ENCODE results near the gene LRRC15. TPM values are rescaled to one million over a fixed set of nuclear protein-coding genes. Genes with fewer than 3 reads are reported as not detected.

The LRRC15 gene
- 5.8 and 6.0 TPM in 2 replicates for total RNA-seq (2014; rRNA removed; shearing (Covaris generic))

DNA sequence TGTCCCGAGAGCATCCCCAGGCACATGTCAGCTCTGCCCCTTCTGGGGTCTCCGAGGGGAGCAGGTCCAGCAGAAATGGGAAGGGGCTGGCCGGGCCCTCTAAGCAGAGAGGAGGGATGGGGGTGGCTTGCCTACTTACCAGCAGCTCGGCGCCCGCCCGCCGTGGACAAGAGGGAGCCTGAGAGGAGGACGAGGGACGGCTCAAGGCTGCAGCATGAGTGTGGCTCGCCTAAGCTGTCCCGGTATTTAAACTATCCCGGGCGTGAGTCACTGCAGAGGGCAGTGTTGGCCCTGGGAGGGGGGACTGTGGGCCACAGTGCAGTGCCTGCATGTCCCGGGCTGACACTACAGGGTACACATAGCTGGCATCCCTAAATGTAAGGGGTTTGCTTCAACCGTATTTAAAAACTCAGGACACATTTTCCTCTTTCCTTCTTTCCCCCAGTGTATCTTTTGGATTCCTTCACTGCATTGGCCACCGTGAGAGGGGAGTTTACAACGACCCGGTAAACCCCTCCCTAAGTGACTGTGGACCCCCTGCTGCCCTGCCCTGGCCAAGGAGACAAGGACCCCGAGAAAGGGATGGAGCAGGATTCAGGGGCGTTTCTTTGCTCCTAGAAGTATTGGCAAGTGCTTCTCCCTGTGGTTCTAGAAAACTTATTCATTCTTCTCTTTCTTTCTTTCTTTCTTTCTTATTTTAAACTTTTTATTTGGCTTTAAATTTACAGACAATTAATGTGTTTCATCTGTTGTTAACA is at the start of gene LRRC15:
Gene LRRC15, minus strand, starts transcription at position 222 of the 758 bp plus-strand sequence. CDS start 8,700 bp downstream, outside the sequence.
- DNase-seq (ENCODE audit: low spot score), result peak; percentile 45

- no peak for DNase-seq (ENCODE audit: low spot score)
Measured at GRCh38 chr3:194418671-194419070, 49.1 kb upstream of the LRRC15 start.

DNA sequence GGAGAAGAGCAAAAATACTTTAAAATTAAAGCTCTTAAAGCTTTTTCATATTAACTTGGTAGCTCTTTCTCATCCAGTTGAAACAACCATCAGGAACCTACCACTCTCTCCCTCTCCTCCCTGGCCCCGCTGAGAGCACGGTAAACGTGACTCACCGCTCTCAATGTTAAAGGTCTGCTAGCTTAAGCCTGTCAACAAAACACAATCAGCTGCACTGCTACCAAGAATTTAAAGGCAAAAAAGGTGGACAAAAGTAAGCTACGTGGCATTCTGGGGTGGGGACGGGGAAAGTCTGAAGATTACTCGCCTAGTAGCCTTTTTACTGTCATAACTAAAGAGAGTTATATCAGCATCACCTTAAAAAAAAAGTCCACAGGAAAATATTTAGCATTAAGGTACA is 37.9 kb upstream of the LRRC15 start:
- no peak for DNase-seq (ENCODE audit: low spot score)

DNA sequence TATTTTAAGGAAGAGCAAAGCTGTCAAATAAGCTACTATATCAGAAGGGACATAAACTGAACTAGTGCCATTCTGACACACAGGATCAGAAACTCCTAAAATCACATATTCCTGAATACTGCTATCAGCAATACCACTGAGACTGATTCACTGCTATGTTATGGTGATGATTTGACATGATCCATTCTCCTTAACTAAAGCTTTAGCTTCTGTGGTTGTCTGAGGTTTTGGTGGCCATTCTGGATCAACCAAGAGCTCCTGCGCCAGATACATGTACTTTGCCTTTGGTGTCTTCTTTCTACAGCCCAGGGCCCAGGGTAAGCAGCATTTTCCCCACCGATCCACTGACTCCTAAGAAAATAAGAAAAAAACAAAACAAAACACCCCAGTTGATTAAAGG is 36.2 kb upstream of the LRRC15 start:
- no peak for DNase-seq (ENCODE audit: low spot score)

DNA sequence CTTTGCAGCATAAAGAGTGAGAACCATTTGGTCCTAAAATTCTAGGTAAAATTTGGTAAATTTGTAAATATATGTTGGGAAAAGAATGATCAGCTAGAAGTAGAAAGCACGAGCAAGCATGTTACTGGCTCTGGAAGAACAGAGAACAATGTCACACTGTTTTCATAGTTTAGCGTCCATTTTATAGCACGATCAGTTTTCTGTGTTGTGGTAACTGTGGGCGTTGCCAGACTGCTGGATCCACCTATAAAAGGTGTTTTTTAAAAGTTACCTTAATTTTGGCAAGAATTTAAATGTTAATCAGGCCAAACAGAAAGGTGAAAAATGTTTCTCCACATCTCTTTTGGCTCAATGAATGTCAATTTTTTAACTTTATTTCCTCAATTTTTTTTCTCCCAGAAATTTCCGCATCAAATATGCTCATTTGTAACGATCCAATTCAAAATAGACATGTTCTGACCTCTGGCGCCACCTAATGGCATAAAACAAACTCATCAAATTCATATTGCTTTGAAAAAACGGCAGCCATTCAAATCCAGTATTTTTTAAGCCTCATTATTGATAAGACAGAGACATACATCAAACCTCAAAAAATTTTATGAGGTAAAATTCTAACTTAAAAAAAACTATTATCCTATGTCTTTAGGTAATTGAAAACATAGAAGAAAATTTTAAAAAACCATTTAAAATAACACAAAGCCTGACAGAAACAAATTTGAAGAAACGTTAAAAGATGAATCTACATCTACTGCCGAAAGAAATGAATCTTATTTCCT is 35.0 kb upstream of the LRRC15 start:
- peak; percentile 49 for DNase-seq (ENCODE audit: low spot score)

DNA sequence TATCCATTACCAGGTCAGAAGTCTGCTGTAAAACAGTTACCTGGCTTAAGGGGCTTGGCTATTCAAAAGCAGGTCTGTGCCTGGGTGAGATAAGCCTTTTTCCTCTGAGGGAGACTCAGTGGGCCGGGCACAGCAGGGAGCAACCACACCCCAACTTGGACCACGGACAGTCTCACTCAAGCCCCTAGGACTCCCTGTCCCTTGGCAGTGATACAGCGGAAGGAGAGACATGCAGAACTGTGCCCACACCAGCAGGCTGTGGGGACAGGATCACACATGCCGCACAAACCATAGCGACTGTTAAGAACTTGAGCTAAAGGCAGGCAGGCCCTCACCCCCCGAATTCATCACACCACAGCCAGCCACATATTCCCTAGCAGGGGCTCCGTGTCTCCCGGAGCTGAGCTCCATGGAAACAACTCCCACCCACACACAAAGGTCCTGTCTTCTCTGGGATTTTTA is 32.4 kb upstream of the LRRC15 start:
- DNase-seq (ENCODE audit: low spot score), result no peak

GRCh38 chr3:194401346-194401745 is 31.8 kb upstream of the LRRC15 start:
- DNase-seq (ENCODE audit: low spot score), result no peak

- no peak for DNase-seq (ENCODE audit: low spot score)
Measured at GRCh38 chr3:194399874-194400411, 30.4 kb upstream of the LRRC15 start.

DNA sequence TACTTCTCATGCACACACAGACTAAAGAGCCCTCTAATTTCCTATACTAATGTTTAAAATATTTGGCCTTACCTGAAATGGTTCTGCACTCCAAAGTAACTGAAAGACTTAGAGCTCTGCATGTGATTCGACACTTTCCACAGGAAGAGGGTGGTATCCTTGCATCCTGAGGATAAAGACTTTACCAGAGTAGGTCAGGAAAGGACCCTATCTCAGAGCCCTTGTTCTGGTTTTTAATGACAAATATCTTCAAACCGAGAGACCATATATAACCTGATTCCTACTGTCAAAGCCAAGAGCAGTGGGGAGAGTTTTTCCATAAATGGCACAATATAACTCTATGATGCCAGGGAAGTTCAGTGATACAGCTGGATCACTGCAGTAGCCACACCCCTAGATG is 29.6 kb upstream of the LRRC15 start, which contains the start of gene GP5:
Gene GP5, minus strand, starts transcription at position 101 of the 400 bp plus-strand sequence. CDS start 984 bp downstream, outside the sequence.
- DNase-seq (ENCODE audit: low spot score), result no peak

GRCh38 chr3:194397757-194398312 is 28.3 kb upstream of the LRRC15 start:
- no peak for DNase-seq (ENCODE audit: low spot score)

GRCh38 chr3:194396859-194397756 is 27.6 kb upstream of the LRRC15 start:
- DNase-seq (ENCODE audit: low spot score), result no peak

DNA sequence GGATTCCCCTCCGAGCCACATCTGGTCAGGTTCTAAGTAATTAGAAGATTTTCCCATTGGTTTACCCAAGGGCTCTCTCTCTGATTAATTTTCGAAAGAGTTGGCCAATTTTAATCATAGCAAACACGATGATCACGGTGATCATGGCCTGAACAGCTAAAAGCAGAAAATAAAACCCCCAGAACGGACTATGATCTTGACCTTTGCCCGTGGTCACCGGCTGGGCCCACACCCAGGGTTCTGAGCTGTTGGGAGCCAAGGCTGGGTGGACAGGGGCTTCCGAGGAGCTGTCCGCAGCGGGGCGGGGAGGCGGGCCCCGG is 27.0 kb upstream of the LRRC15 start:
- DNase-seq (ENCODE audit: low spot score), result no peak

DNA sequence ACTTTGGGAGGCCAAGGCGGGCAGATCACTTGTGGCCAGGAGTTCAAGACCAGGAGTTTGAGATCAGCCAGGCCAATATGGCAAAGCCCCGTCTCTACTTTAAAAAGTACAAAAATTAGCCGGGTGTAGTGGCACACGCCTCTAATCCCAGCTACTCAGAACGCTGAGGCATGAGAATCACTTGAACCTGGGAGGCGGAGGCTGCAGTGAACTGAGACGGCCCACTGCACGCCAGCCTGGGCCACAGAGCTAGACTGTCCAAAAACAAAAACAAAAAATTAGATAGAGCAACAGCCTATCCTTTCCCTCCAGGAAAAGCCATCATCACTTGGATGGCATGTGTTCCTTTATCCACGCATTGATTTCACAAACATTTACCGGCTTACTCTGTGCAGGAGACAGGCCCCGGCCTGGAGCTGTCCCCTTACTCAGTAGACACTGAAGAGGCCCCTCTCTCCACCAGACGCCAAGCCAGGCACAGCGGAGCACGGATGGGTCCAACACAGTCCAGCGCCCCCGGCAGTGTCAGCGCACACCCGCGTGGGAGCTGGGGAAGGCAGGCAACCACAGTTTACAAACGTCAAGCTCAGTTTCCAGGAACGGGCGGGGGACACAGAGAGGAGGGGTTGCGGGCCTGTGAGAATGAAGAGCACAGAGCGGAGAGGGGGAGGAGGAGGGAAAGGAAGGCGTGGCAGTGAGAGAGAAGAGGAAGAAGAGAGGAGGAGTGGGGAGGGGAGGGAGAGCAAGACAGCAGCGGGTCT is 26.4 kb upstream of the LRRC15 start:
- DNase-seq (ENCODE audit: low spot score), result no peak

DNA sequence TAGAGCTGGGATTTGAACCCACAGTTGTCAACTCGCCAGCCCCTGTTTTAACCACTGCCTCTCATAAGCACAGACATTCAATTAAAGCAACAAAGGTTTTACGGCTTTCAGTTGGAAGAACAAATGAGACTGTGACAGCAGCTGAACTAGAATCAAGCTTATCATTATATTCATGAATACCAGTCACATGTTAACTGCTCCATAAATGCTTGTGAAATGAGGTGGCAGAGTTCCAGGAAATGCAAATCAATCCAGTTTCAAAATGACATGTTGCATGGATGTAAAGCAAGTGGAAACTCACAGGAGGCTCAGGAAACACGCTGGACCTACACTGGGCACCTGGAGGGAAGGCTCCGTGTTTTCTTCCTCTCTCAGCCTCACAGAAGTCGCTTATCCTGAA is 25.7 kb upstream of the LRRC15 start:
- DNase-seq (ENCODE audit: low spot score), result no peak

GRCh38 chr3:194392576-194392975 is 23.0 kb upstream of the LRRC15 start:
- no peak for DNase-seq (ENCODE audit: low spot score)

GRCh38 chr3:194390835-194391234 is 21.3 kb upstream of the LRRC15 start:
- DNase-seq (ENCODE audit: low spot score), result no peak

GRCh38 chr3:194389269-194389668 is 19.7 kb upstream of the LRRC15 start:
- no peak for DNase-seq (ENCODE audit: low spot score)

GRCh38 chr3:194387926-194388418 is 18.4 kb upstream of the LRRC15 start:
- DNase-seq (ENCODE audit: low spot score), result no peak

DNA sequence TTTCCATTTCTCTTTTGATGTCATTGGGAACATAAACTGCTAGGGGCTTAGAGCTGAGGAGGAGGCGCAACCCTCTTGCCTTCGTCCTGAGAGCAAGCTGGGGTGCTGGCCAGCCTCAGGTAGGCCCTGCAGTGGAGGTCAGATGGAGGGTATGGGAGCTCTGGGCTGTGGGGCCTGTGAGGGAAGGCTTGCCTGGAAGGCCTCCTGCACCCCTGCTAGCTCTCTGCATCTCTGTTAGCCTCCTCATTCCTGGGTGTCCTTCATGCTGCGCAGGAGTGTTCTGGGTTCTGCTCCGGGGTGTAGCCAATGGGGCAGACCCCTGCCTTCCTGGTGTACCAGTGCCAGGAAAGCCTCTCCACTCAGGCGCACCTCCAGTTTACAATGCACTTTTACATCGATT is 17.7 kb upstream of the LRRC15 start:
- DNase-seq (ENCODE audit: low spot score), result no peak

- no peak for DNase-seq (ENCODE audit: low spot score)
Measured at GRCh38 chr3:194386648-194387047, 17.1 kb upstream of the LRRC15 start.
